Neural progenitor cell (in vitro differentiated cells): Measurements from ENCODE around the gene GAL3ST3. TPM values are rescaled to one million over a fixed set of nuclear protein-coding genes. Genes with fewer than 3 reads are reported as not detected.

ENCODE experiments used
- DNase-seq: peaks from one replicate; pipeline ENCODE4 v3.0.0-alpha.2; 2016; ENCODE audit warnings: low spot score
- H2AFZ ChIP-seq: fragments of 200-600 bp; sonication (generic); replicated peaks from 2 replicates; pipeline ENCODE4 v1.6.1; 2016; ENCODE audit warnings: antibody characterized with exemption
- H3F3A ChIP-seq: fragments of 200-600 bp; sonication (generic); 2 replicates; pipeline ENCODE4 v1.6.1; 2016; ENCODE audit warnings: antibody characterized with exemption, low read depth
- H3K27ac ChIP-seq: fragments of 200-600 bp; sonication (generic); 2 replicates; pipeline ENCODE4 v1.5.1; 2016; ENCODE audit warnings: mild to moderate bottlenecking
- H3K27me3 ChIP-seq: fragments of 200-600 bp; sonication (generic); 2 replicates; pipeline ENCODE4 v1.6.1; 2016; ENCODE audit warnings: mild to moderate bottlenecking, moderate library complexity
- H3K36me3 ChIP-seq: fragments of 200-600 bp; sonication (generic); 2 replicates; pipeline ENCODE4 v1.5.1; 2016
- H3K4me1 ChIP-seq: fragments of 200-600 bp; sonication (generic); 2 replicates; pipeline ENCODE4 v1.6.1; 2016; ENCODE audit warnings: mixed run types
- H3K4me2 ChIP-seq: fragments of 200-600 bp; sonication (generic); 2 replicates; pipeline ENCODE4 v1.6.1; 2016
- H3K4me3 ChIP-seq: fragments of 200-600 bp; sonication (generic); 2 replicates; pipeline ENCODE4 v1.5.1; 2016
- H3K79me2 ChIP-seq: fragments of 200-600 bp; sonication (generic); 2 replicates; pipeline ENCODE4 v1.6.1; 2016; ENCODE audit warnings: low read depth
- H3K9ac ChIP-seq: fragments of 200-600 bp; sonication (generic); 2 replicates; pipeline ENCODE4 v1.6.1; 2016
- H3K9me3 ChIP-seq: fragments of 200-600 bp; sonication (generic); 2 replicates; pipeline ENCODE4 v1.5.1; 2016; ENCODE audit warnings: low read depth
- H4K20me1 ChIP-seq: fragments of 200-600 bp; sonication (generic); 2 replicates; pipeline ENCODE4 v1.6.1; 2016; ENCODE audit warnings: low read depth
- H3K27ac Mint-ChIP-seq: 3 replicates; pipeline ENCODE4 v1.8.0; 2021; ENCODE audit warnings: mixed read lengths
- H3K27me3 Mint-ChIP-seq: 2 replicates; pipeline ENCODE4 v1.8.0; 2022; ENCODE audit warnings: low read depth, mild to moderate bottlenecking, inconsistent platforms, moderate library complexity, mixed read lengths; ENCODE audit not compliant: insufficient read depth
- H3K36me3 Mint-ChIP-seq: 3 replicates; pipeline ENCODE4 v1.8.0; 2021; ENCODE audit warnings: mixed read lengths
- H3K4me1 Mint-ChIP-seq: 3 replicates; pipeline ENCODE4 v1.8.0; 2021; ENCODE audit warnings: mixed read lengths
- H3K4me3 Mint-ChIP-seq: 3 replicates; pipeline ENCODE4 v1.8.0; 2021; ENCODE audit warnings: mild to moderate bottlenecking, moderate library complexity, mixed read lengths
- H3K9me3 Mint-ChIP-seq: 3 replicates; pipeline ENCODE4 v1.8.0; 2020; ENCODE audit warnings: mixed read lengths
- EZH2 ChIP-seq: fragments of 200-600 bp; sonication (generic); IDR thresholded peaks from 2 replicates; pipeline ENCODE4 v1.6.1; 2017; ENCODE audit warnings: antibody characterized with exemption, mild to moderate bottlenecking, moderate library complexity
- EZH2phosphoT487 ChIP-seq: fragments of 200-600 bp; sonication (generic); IDR thresholded peaks from 2 replicates; pipeline ENCODE4 v1.6.1; 2017; ENCODE audit warnings: antibody characterized with exemption
- total RNA-seq: library from RNA; depleted of rRNA; stranded (reverse); fragments of >200 nt; gene quantifications from 2 replicates; pipeline ENCODE4 v1.2.3, GENCODE V29; 2015; ENCODE audit warnings: low replicate concordance
- TF ChIP-seq, protein P1 (sequence below): fragments of 200-600 bp; sonication (generic); IDR thresholded peaks from 2 replicates; pipeline ENCODE4 v1.5.1; 2017; ENCODE audit warnings: antibody characterized with exemption, mild to moderate bottlenecking

Gene GAL3ST3
- total RNA-seq, 1 donor from 2014 or later, result 8.5 TPM

DNA sequence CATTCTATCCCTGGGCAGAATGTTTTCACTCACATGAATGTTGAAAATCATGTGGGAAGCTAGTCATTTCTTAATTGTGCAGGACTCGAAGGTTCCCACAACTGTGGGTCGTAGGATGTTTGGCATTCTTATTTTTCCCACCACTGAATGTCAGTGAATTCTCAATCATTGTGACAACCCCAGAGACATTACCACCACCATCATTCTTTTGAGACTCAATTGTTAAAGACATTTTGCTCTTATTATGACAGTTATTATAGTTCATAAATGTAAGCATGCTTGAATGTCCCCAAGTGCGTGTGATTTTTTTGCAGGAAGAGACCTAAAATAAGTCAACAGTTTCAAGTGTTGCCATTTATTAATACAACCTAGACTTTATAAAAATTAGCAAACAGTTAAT is 40.1 kb upstream of the GAL3ST3 start:
- Histone ChIP-seq H3K9me3 (no peaks in the 10 kb centered on the region), H3K4me1 (no peaks in the 10 kb centered on the region), H3K9ac (no peak overlapping the region), H3F3A (no peaks in the 10 kb centered on the region), H3K79me2 (no peaks in the 10 kb centered on the region), H3K4me3 (no peak overlapping the region), H2AFZ (no peak overlapping the region), H3K36me3 (no peaks in the 10 kb centered on the region), H3K27me3 (no peaks in the 10 kb centered on the region), H3K4me2 (no peak overlapping the region), H3K27ac (no peak overlapping the region), H4K20me1 (peaks cover 6% of the 10 kb centered on the region)
- Mint-ChIP-seq H3K27me3 (no peaks in the 10 kb centered on the region), H3K9me3 (peaks cover 2% of the 10 kb centered on the region), H3K36me3 (peaks cover 2% of the 10 kb centered on the region), H3K4me3 (no peak overlapping the region), H3K4me1 (peaks cover 15% of the 10 kb centered on the region), H3K27ac (no peak overlapping the region)
- DNase-seq, result no peak
- no peak for TF ChIP-seq EZH2phosphoT487
- TF ChIP-seq, protein P1, sequence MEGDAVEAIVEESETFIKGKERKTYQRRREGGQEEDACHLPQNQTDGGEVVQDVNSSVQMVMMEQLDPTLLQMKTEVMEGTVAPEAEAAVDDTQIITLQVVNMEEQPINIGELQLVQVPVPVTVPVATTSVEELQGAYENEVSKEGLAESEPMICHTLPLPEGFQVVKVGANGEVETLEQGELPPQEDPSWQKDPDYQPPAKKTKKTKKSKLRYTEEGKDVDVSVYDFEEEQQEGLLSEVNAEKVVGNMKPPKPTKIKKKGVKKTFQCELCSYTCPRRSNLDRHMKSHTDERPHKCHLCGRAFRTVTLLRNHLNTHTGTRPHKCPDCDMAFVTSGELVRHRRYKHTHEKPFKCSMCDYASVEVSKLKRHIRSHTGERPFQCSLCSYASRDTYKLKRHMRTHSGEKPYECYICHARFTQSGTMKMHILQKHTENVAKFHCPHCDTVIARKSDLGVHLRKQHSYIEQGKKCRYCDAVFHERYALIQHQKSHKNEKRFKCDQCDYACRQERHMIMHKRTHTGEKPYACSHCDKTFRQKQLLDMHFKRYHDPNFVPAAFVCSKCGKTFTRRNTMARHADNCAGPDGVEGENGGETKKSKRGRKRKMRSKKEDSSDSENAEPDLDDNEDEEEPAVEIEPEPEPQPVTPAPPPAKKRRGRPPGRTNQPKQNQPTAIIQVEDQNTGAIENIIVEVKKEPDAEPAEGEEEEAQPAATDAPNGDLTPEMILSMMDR, result no peak
- TF ChIP-seq EZH2, result no peak

DNA sequence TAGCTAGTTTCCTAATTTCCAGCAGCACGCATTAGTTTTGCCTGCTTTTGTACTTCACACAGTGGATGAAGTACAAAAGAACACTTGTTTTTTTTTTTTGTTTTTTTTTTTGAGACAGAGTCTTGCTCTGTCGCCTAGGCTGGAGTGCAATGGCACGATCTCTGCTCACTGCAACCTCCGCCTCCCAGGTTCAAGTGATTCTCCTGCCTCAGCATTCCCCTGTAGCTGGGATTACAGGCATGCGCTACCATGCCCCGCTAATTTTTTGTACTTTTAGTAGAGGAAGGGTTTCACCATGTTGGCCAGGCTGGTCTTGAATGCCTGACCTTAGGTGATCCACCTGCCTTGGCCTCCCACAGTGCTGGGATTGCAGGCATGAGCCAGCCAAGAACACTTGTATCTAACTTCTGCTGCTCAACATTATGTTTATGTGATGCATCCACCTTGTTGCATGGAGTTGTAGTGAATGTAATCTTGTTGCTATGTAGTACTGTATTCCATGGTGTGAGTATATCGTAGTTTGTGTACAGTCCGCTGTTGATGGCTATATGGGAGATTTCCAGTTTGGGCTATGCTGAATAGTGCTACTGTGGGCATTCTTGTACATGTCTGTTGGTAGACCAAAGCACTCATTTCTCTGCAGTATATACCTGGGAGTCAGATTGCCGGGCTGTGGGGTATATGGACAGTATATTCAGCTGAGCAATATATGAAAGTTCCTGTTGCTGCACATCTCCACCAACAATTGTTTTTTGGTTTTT is 38.4 kb upstream of the GAL3ST3 start:
- Histone ChIP-seq H3K9ac (no peak overlapping the region), H3F3A (no peaks in the 10 kb centered on the region), H3K36me3 (no peaks in the 10 kb centered on the region), H3K4me1 (no peaks in the 10 kb centered on the region), H3K9me3 (no peaks in the 10 kb centered on the region), H3K4me2 (no peak overlapping the region), H3K27ac (no peak overlapping the region), H2AFZ (no peak overlapping the region), H4K20me1 (peaks cover 6% of the 10 kb centered on the region), H3K27me3 (no peaks in the 10 kb centered on the region), H3K4me3 (no peak overlapping the region), H3K79me2 (no peaks in the 10 kb centered on the region)
- Mint-ChIP-seq H3K4me3 (no peak overlapping the region), H3K4me1 (peaks cover 15% of the 10 kb centered on the region), H3K27ac (no peak overlapping the region), H3K36me3 (peaks cover 2% of the 10 kb centered on the region), H3K9me3 (no peaks in the 10 kb centered on the region), H3K27me3 (no peaks in the 10 kb centered on the region)
- DNase-seq, result no peak
- TF ChIP-seq EZH2phosphoT487, result no peak
- TF ChIP-seq, protein P1, result no peak
- no peak for TF ChIP-seq EZH2

DNA sequence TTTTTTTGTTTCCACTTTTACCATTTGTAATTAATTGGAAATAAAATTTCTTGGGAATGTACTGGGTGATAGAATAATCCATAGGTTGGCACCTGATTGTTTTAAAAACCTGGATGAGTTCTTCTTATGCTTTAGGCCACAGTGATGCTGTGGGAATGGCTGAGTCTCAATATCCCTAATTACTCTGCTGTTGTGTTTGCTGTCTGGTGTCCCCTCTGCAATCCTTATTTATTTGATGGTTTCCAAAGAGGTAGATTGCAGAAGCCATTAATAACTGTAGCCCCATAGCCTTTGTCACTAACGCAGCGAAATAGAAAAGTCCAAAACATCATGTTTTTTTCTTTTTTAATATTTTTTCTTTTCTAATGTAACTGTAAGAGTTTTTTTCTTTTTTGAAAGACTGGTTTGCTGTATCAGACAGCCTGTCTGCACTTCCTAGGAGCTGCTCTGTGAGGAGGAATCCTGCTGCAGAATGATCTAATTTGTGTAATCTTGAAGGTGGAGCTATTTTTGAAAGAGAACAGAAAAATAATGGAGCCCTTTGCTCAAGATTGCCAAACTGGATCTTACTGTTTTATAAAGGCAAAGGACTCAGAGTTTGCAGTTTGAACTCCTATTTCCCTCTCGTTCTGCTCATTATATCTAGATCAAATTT is 36.0 kb upstream of the GAL3ST3 start:
- no peak overlapping the region for H3K4me3 Mint-ChIP-seq
- Histone ChIP-seq H3K27me3 (no peaks in the 10 kb centered on the region), H3K4me1 (no peaks in the 10 kb centered on the region), H3K36me3 (no peaks in the 10 kb centered on the region), H3K27ac (no peak overlapping the region), H2AFZ (no peak overlapping the region), H3K4me2 (no peak overlapping the region), H3F3A (no peaks in the 10 kb centered on the region), H3K9ac (no peak overlapping the region), H3K4me3 (no peak overlapping the region), H3K79me2 (no peaks in the 10 kb centered on the region), H4K20me1 (peaks cover 6% of the 10 kb centered on the region), H3K9me3 (no peaks in the 10 kb centered on the region)
- TF ChIP-seq, protein P1, result no peak
- TF ChIP-seq EZH2 (no peak), EZH2phosphoT487 (no peak)
- no peaks in the 10 kb centered on the region for H3K27me3 Mint-ChIP-seq
- H3K27ac Mint-ChIP-seq, result no peak overlapping the region
- H3K4me1 Mint-ChIP-seq, result peaks cover 15% of the 10 kb centered on the region
- H3K36me3 Mint-ChIP-seq, result no peaks in the 10 kb centered on the region
- no peak for DNase-seq
- no peaks in the 10 kb centered on the region for H3K9me3 Mint-ChIP-seq
